Measurements from ENCODE around the gene PNMA5.

- TF ChIP-seq CTCF (IDR thresholded peaks at IDR 0.05; ENCODE audit: low read length) (no peak), EZH2 (IDR thresholded peaks at IDR 0.05; ENCODE audit: borderline replicate concordance, low read length) (no peak)
Measured at GRCh38 chrX:152988536-152989291, 5.2 kb downstream of the PNMA5 start.
